PFSK-1 (cell line): ENCODE results near the gene PMPCA.

Source experiments
- FOXP2 ChIP-seq: optimal IDR thresholded peaks from 2 replicates; pipeline ENCODE3; 2011; ENCODE audit warnings: borderline replicate concordance, control low read depth, inconsistent platforms; ENCODE audit not compliant: insufficient read depth; ENCODE audit errors: extremely low read length, extremely low read depth
- POLR2AphosphoS5 ChIP-seq: IDR thresholded peaks from 2 replicates; pipeline ENCODE4 v1.6.1; 2012; ENCODE audit warnings: low read depth, mild to moderate bottlenecking, control low read depth, low read length, moderate library complexity
- SIN3A ChIP-seq: IDR thresholded peaks from 2 replicates; pipeline ENCODE4 v1.6.1; 2012; ENCODE audit warnings: mild to moderate bottlenecking, low read length, moderate library complexity, borderline replicate concordance; ENCODE audit not compliant: insufficient read depth
- TAF1 ChIP-seq: IDR thresholded peaks from 2 replicates; pipeline ENCODE4 v1.6.1; 2012; ENCODE audit warnings: low read length, control low read depth, borderline replicate concordance; ENCODE audit not compliant: insufficient read depth
- TF ChIP-seq, protein P1 (sequence below), 2 experiments: IDR thresholded peaks; 2 replicates each; pipeline versions ENCODE4 v1.6.1 to v1.8.0; 2011 to 2012; ENCODE audit warnings: low read depth in 2 of 2, low read length in 2 of 2, control low read depth in 1 of 2, inconsistent platforms in 1 of 2, mild to moderate bottlenecking in 1 of 2, moderate library complexity in 1 of 2; ENCODE audit not compliant: insufficient read depth in 1 of 2

PMPCA gene

GRCh38 chr9:136377341-136378169, 32.9 kb upstream of the PMPCA start:
- TF ChIP-seq POLR2AphosphoS5: no peak
- TF ChIP-seq TAF1: no peak
- no peak for TF ChIP-seq SIN3A
- no peak for TF ChIP-seq FOXP2
- TF ChIP-seq, protein P1, sequence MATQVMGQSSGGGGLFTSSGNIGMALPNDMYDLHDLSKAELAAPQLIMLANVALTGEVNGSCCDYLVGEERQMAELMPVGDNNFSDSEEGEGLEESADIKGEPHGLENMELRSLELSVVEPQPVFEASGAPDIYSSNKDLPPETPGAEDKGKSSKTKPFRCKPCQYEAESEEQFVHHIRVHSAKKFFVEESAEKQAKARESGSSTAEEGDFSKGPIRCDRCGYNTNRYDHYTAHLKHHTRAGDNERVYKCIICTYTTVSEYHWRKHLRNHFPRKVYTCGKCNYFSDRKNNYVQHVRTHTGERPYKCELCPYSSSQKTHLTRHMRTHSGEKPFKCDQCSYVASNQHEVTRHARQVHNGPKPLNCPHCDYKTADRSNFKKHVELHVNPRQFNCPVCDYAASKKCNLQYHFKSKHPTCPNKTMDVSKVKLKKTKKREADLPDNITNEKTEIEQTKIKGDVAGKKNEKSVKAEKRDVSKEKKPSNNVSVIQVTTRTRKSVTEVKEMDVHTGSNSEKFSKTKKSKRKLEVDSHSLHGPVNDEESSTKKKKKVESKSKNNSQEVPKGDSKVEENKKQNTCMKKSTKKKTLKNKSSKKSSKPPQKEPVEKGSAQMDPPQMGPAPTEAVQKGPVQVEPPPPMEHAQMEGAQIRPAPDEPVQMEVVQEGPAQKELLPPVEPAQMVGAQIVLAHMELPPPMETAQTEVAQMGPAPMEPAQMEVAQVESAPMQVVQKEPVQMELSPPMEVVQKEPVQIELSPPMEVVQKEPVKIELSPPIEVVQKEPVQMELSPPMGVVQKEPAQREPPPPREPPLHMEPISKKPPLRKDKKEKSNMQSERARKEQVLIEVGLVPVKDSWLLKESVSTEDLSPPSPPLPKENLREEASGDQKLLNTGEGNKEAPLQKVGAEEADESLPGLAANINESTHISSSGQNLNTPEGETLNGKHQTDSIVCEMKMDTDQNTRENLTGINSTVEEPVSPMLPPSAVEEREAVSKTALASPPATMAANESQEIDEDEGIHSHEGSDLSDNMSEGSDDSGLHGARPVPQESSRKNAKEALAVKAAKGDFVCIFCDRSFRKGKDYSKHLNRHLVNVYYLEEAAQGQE (IDR thresholded peaks at IDR 0.05; ENCODE audit: insufficient read depth in 1 of 2, low read depth in 2 of 2, low read length in 2 of 2): no peak

- TF ChIP-seq TAF1: no peak
- TF ChIP-seq, protein P1 (IDR thresholded peaks at IDR 0.05; ENCODE audit: insufficient read depth in 1 of 2, low read depth in 2 of 2, low read length in 2 of 2): no peak
- TF ChIP-seq SIN3A: no peak
- TF ChIP-seq FOXP2: no peak
These were observed 32.1 kb upstream of the PMPCA start for GRCh38 chr9:136378170-136379002.

DNA sequence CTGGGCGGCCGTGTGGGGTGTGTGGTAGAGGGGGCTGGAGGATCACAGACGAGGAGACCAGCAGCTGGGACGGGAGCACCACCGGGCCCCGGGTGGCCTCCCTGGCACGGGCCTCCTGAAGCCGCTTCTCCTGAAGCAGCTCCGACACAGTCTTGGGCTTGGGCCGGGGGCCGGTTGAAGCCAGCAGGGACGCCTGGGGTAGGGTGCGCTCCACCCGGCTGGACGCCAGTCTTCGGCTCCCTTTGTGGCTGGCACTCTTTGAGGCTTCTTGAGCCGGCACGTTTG, 31.5 kb upstream of the PMPCA start:
- TF ChIP-seq SIN3A: no peak
- TF ChIP-seq, protein P1 (IDR thresholded peaks at IDR 0.05; ENCODE audit: insufficient read depth in 1 of 2, low read depth in 2 of 2, low read length in 2 of 2): no peak
- TF ChIP-seq TAF1: no peak
- TF ChIP-seq POLR2AphosphoS5: no peak
- TF ChIP-seq FOXP2: no peak

- TF ChIP-seq TAF1 (no peak), SIN3A (no peak), FOXP2 (no peak), POLR2AphosphoS5 (no peak)
- TF ChIP-seq, protein P1 (IDR thresholded peaks at IDR 0.05; ENCODE audit: insufficient read depth in 1 of 2, low read depth in 2 of 2, low read length in 2 of 2): no peak
These were observed 31.1 kb upstream of the PMPCA start for GRCh38 chr9:136379401-136379800.
